ENCODE measurements around the gene PODNL1.

The PODNL1 gene

GRCh38 chr19:13985771-13986347 lies 47.6 kb upstream of the PODNL1 start:
- Histone ChIP-seq H3K27me3 (ENCODE audit: control insufficient read depth, low read length) (no peaks in the 10 kb centered on the region), H3K9me3 (ENCODE audit: control insufficient read depth, insufficient read depth, low read length) (no peaks in the 10 kb centered on the region), H4K20me1 (ENCODE audit: control insufficient read depth, insufficient read depth, low read depth, low read length) (no peaks in the 10 kb centered on the region), H3K4me1 (ENCODE audit: control insufficient read depth, low read length) (peaks cover 73% of the 10 kb centered on the region), H3K4me2 (ENCODE audit: low read length) (peak overlapping the region; percentile 85), H3K36me3 (ENCODE audit: control insufficient read depth, low read length) (peaks cover 20% of the 10 kb centered on the region), H3K79me2 (ENCODE audit: control insufficient read depth, low read length) (peaks cover 7% of the 10 kb centered on the region; the same call in 1 of the 2 replicates), H3K27ac (ENCODE audit: low read depth, low read length) (peak overlapping the region; percentile 85), H3K9me2 (replicated peaks; ENCODE audit: control insufficient read depth, low read length) (no peaks in the 10 kb centered on the region), H3F3A (ENCODE audit: control insufficient read depth, insufficient read depth) (peaks cover 23% of the 10 kb centered on the region), H3K4me3 (ENCODE audit: low read length) (peak overlapping the region; percentile 68)
- no peak for TF ChIP-seq EZH2phosphoT487 (IDR thresholded peaks at IDR 0.05; ENCODE audit: borderline replicate concordance, low read length)
- no peak for TF ChIP-seq CTCF (IDR thresholded peaks at IDR 0.05; ENCODE audit: low read depth, low read length, poor library complexity, severe bottlenecking)

- Histone ChIP-seq H3K27ac (ENCODE audit: low read depth, low read length) (peak overlapping the region; percentile 85), H3K4me3 (ENCODE audit: low read length) (peak overlapping the region; percentile 68), H3K79me2 (ENCODE audit: control insufficient read depth, low read length) (peaks cover 7% of the 10 kb centered on the region; the same call in 1 of the 2 replicates), H3K9me3 (ENCODE audit: control insufficient read depth, insufficient read depth, low read length) (no peaks in the 10 kb centered on the region), H3K27me3 (ENCODE audit: control insufficient read depth, low read length) (no peaks in the 10 kb centered on the region), H4K20me1 (ENCODE audit: control insufficient read depth, insufficient read depth, low read depth, low read length) (no peaks in the 10 kb centered on the region), H3K36me3 (ENCODE audit: control insufficient read depth, low read length) (peaks cover 20% of the 10 kb centered on the region), H3K4me1 (ENCODE audit: control insufficient read depth, low read length) (peaks cover 73% of the 10 kb centered on the region), H3F3A (ENCODE audit: control insufficient read depth, insufficient read depth) (peaks cover 23% of the 10 kb centered on the region), H3K4me2 (ENCODE audit: low read length) (peak overlapping the region; percentile 85), H3K9me2 (replicated peaks; ENCODE audit: control insufficient read depth, low read length) (no peaks in the 10 kb centered on the region)
- TF ChIP-seq CTCF (IDR thresholded peaks at IDR 0.05; ENCODE audit: low read depth, low read length, poor library complexity, severe bottlenecking) (no peak), EZH2phosphoT487 (IDR thresholded peaks at IDR 0.05; ENCODE audit: borderline replicate concordance, low read length) (no peak)
Observed at GRCh38 chr19:13984875-13985741, 46.9 kb upstream of the PODNL1 start.

- Histone ChIP-seq H3K9me3 (ENCODE audit: control insufficient read depth, insufficient read depth, low read length) (no peaks in the 10 kb centered on the region), H3K79me2 (ENCODE audit: control insufficient read depth, low read length) (peaks cover 7% of the 10 kb centered on the region; the same call in 1 of the 2 replicates), H3K4me1 (ENCODE audit: control insufficient read depth, low read length) (peaks cover 70% of the 10 kb centered on the region), H3K27me3 (ENCODE audit: control insufficient read depth, low read length) (no peaks in the 10 kb centered on the region), H4K20me1 (ENCODE audit: control insufficient read depth, insufficient read depth, low read depth, low read length) (no peaks in the 10 kb centered on the region), H3K4me3 (ENCODE audit: low read length) (no peak overlapping the region), H3K4me2 (ENCODE audit: low read length) (peak overlapping the region; percentile 85), H3K36me3 (ENCODE audit: control insufficient read depth, low read length) (peaks cover 20% of the 10 kb centered on the region), H3F3A (ENCODE audit: control insufficient read depth, insufficient read depth) (peaks cover 21% of the 10 kb centered on the region), H3K27ac (ENCODE audit: low read depth, low read length) (peak overlapping the region; percentile 85), H3K9me2 (replicated peaks; ENCODE audit: control insufficient read depth, low read length) (no peaks in the 10 kb centered on the region)
- TF ChIP-seq CTCF (IDR thresholded peaks at IDR 0.05; ENCODE audit: low read depth, low read length, poor library complexity, severe bottlenecking) = no peak
- TF ChIP-seq EZH2phosphoT487 (IDR thresholded peaks at IDR 0.05; ENCODE audit: borderline replicate concordance, low read length) = no peak
Observed at GRCh38 chr19:13984186-13984585, 46.0 kb upstream of the PODNL1 start.
